Mesothelial cell of epicardium (in vitro differentiated cells): ENCODE data around the gene APOBEC3B. TPM values are rescaled to one million over a fixed set of nuclear protein-coding genes. Genes with fewer than 3 reads are reported as not detected.

Source experiments
- DNase-seq, 2 experiments: peaks; one replicate each; pipeline ENCODE4 v3.0.0; 2021; ENCODE audit warnings: low spot score in 2 of 2; ENCODE audit not compliant: unreplicated experiment in 2 of 2
- H3K27ac Mint-ChIP-seq: 2 replicates; pipeline ENCODE4 v1.8.0; 2021; ENCODE audit warnings: mixed read lengths
- H3K27me3 Mint-ChIP-seq: 2 replicates; pipeline ENCODE4 v1.8.0; 2021; ENCODE audit warnings: low read depth, mixed read lengths
- H3K36me3 Mint-ChIP-seq: 2 replicates; pipeline ENCODE4 v1.8.0; 2021; ENCODE audit warnings: mixed read lengths
- H3K4me1 Mint-ChIP-seq: 2 replicates; pipeline ENCODE4 v1.8.0; 2021; ENCODE audit warnings: mixed read lengths
- H3K4me3 Mint-ChIP-seq: 2 replicates; pipeline ENCODE4 v1.8.0; 2021; ENCODE audit warnings: mild to moderate bottlenecking, moderate library complexity, mixed read lengths
- H3K9me3 Mint-ChIP-seq: 2 replicates; pipeline ENCODE4 v1.8.0; 2021; ENCODE audit warnings: mixed read lengths
- CTCF ChIP-seq: fragments of 200-600 bp; sonication (generic); IDR thresholded peaks from one replicate; pipeline ENCODE4 v1.5.0; 2021; ENCODE audit warnings: antibody characterized with exemption; ENCODE audit not compliant: unreplicated experiment
- total RNA-seq: library from RNA; stranded (reverse); gene quantifications from 3 replicates; pipeline ENCODE4 v1.2.1, GENCODE V29; 2021

Gene APOBEC3B
- total RNA-seq, 1 donor from 2014 or later: 4.3 TPM

GRCh38 chr22:38966942-38967341 is 15.2 kb upstream of the APOBEC3B start:
- H3K4me1 Mint-ChIP-seq: peaks cover 7% of the 10 kb centered on the region
- no peaks in the 10 kb centered on the region for H3K36me3 Mint-ChIP-seq
- H3K27me3 Mint-ChIP-seq: peaks cover 19% of the 10 kb centered on the region
- H3K27ac Mint-ChIP-seq: no peak overlapping the region
- DNase-seq: no peak
- no peak for TF ChIP-seq CTCF
- H3K9me3 Mint-ChIP-seq: no peaks in the 10 kb centered on the region
- H3K4me3 Mint-ChIP-seq: no peak overlapping the region

GRCh38 chr22:38967451-38968450 is 14.4 kb upstream of the APOBEC3B start:
- Mint-ChIP-seq H3K27me3 (peaks cover 19% of the 10 kb centered on the region), H3K4me1 (peaks cover 7% of the 10 kb centered on the region), H3K9me3 (no peaks in the 10 kb centered on the region), H3K36me3 (no peaks in the 10 kb centered on the region), H3K27ac (no peak overlapping the region), H3K4me3 (no peak overlapping the region)
- DNase-seq: no peak
- TF ChIP-seq CTCF: no peak

- DNase-seq: no peak
- H3K27ac Mint-ChIP-seq: no peak overlapping the region
- H3K9me3 Mint-ChIP-seq: no peaks in the 10 kb centered on the region
- H3K27me3 Mint-ChIP-seq: peaks cover 19% of the 10 kb centered on the region
- TF ChIP-seq CTCF: no peak
- H3K4me1 Mint-ChIP-seq: peaks cover 3% of the 10 kb centered on the region
- H3K36me3 Mint-ChIP-seq: no peaks in the 10 kb centered on the region
- no peak overlapping the region for H3K4me3 Mint-ChIP-seq
Observed at GRCh38 chr22:38968801-38969200, 13.3 kb upstream of the APOBEC3B start.

- H3K4me1 Mint-ChIP-seq: no peaks in the 10 kb centered on the region
- no peaks in the 10 kb centered on the region for H3K9me3 Mint-ChIP-seq
- H3K4me3 Mint-ChIP-seq: no peak overlapping the region
- peaks cover 19% of the 10 kb centered on the region for H3K27me3 Mint-ChIP-seq
- no peaks in the 10 kb centered on the region for H3K36me3 Mint-ChIP-seq
- TF ChIP-seq CTCF: no peak
- H3K27ac Mint-ChIP-seq: no peak overlapping the region
- DNase-seq: no peak
Observed at GRCh38 chr22:38970551-38970950, 11.6 kb upstream of the APOBEC3B start.

- Mint-ChIP-seq H3K36me3 (no peaks in the 10 kb centered on the region), H3K4me1 (no peaks in the 10 kb centered on the region), H3K27me3 (peaks cover 19% of the 10 kb centered on the region), H3K27ac (no peak overlapping the region), H3K9me3 (no peaks in the 10 kb centered on the region), H3K4me3 (no peak overlapping the region)
- TF ChIP-seq CTCF: no peak
- no peak for DNase-seq
Observed at GRCh38 chr22:38971202-38971601, 10.9 kb upstream of the APOBEC3B start.
